Ovary (tissue), 9 donors: ENCODE measurements around the gene SPATA2. TPM values are rescaled to one million over a fixed set of nuclear protein-coding genes. Genes with fewer than 3 reads are reported as not detected.

Experiments
- DNase-seq, 5 donors: peaks; one replicate each; pipeline ENCODE4 v3.0.0-alpha.2; 2019 to 2020
- H3K27ac ChIP-seq, 2 donors: fragments of 200-600 bp; one replicate each; pipeline versions ENCODE4 v1.5.1 to v1.8.0; 2019 to 2022
- H3K27me3 ChIP-seq: fragments of 200-600 bp; one replicate; pipeline ENCODE4 v1.8.0; 2022
- H3K36me3 ChIP-seq: fragments of 200-600 bp; sonication (generic); one replicate; pipeline ENCODE4 v1.5.1; 2019
- H3K4me1 ChIP-seq: one replicate; pipeline ENCODE4 v1.8.1; 2013; ENCODE audit warnings: mild to moderate bottlenecking, moderate library complexity; ENCODE audit not compliant: insufficient read depth
- H3K4me3 ChIP-seq: fragments of 200-600 bp; sonication (generic); one replicate; pipeline ENCODE4 v1.5.1; 2017
- H3K9me3 ChIP-seq, 2 donors: fragments of 200-600 bp in 1 of 2; sonication (generic) in 1 of 2; one replicate each; pipeline versions ENCODE4 v1.5.1 to v1.8.1; 2013 to 2019; ENCODE audit warnings: mild to moderate bottlenecking in 1 of 2, moderate library complexity in 1 of 2
- CTCF ChIP-seq, 3 donors: fragments of 450-650 bp in 2 of 3; fragments of 200-600 bp in 1 of 3; IDR thresholded peaks; one replicate each; pipeline versions ENCODE4 v1.5.1 to v1.8.0; 2016 to 2022; ENCODE audit warnings: antibody characterized with exemption in 3 of 3, mild to moderate bottlenecking in 1 of 3
- EP300 ChIP-seq: sonication (generic); formaldehyde crosslinking; IDR thresholded peaks from one replicate; pipeline ENCODE4 v1.6.1; 2017; ENCODE audit warnings: antibody characterized with exemption
- POLR2A ChIP-seq: fragments of 450-650 bp; IDR thresholded peaks from one replicate; pipeline ENCODE4 v1.6.1; 2017; ENCODE audit warnings: antibody characterized with exemption, mild to moderate bottlenecking, moderate library complexity
- WGBS, 3 donors: extraction: QIAGEN DNeasy Blood & Tissue Kit in 1 of 3; methylation state at CpG; one replicate each; pipeline versions ENCODE4 v1.1.5 to v1.1.7; 2013 to 2017; 5-methylcytosine and 5-hydroxymethylcytosine counted together
- intact Hi-C, 4 donors: fragments of 100-400 bp; cut with DNase I; formaldehyde crosslinking; loops; one replicate each; pipeline versions ENCODE4 v1.11.0 to v1.15.1; 2022 to 2023
- polyA plus RNA-seq, 2 donors: library from polyadenylated mRNA; stranded (reverse); fragments of 200-250 nt in 1 of 2; fragments of 350-450 nt in 1 of 2; fragmentation: Illumina TruSeq in 1 of 2; extraction: RNeasy Lipid Tissue Mini Kit (QIAGEN cat#74804) in 1 of 2; gene quantifications; one replicate each; pipeline ENCODE4 v1.2.3, GENCODE V29; 2013 to 2014
- total RNA-seq, 7 donors: library from RNA; depleted of rRNA in 2 of 7; stranded (reverse); fragments of >200 nt in 2 of 7; fragmentation: NEBNext Ultra II Directional in 3 of 7; extraction: Animal tissue kit (Norgen Biotek cat#: 25700) in 3 of 7; gene quantifications; one replicate each; pipeline versions ENCODE4 v1.1.0 to v1.2.4, GENCODE V29; 2016 to 2023
- donor health status: DM: no; HTN: no; CAD: no; lungs with moderate emphysema.
- donor health status: DM: no; HTN: no; CAD: no.
- donor health status: Bipolar disorder and iron deficiency.
- donor health status: DM: yes; HTN: yes; CAD: no.
- donor health status: DM: no; HTN: no; CAD: no.
- donor health status: DM: yes; HTN: yes; CAD: no.

The SPATA2 gene
- total and polyA plus RNA-seq, 9 donors = 2.3 to 9.8 (median 6.3) TPM

DNA sequence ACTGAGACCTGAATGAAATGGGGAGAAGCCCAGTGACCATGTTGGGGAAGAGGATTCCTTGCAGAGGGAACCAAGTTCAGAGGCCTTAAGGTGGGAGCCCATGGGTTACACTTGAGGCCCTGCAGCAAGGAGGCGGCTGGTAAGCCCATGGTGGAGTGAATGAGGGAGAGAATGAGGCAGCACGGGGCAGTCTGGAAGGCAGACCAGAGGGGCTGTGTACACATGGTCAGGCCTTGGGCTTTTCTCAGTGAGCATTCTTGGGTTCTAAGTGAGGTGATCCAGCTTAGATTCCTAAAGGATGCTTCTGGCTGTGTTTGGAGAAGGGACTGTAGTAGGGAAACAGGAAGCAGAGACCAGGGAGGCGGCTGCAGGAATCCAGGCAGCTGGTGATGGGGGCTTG is 39.8 kb upstream of the SPATA2 start:
- WGBS, 3 donors = 87 to 91% (median 89%) methylated on average over 3 of the region's 3 CpGs
- Histone ChIP-seq H3K4me1 (no peaks in the 10 kb centered on the region), H3K4me3 (no peak overlapping the region), H3K9me3 (no peaks in the 10 kb centered on the region), H3K36me3 (no peaks in the 10 kb centered on the region), H3K27me3 (no peaks in the 10 kb centered on the region), H3K27ac (no peak overlapping the region)
- intact Hi-C loops = no loop called here
- DNase-seq = no peak
- TF ChIP-seq CTCF (IDR thresholded peaks at IDR 0.05) (no peak), POLR2A (no peak), EP300 (no peak)

DNA sequence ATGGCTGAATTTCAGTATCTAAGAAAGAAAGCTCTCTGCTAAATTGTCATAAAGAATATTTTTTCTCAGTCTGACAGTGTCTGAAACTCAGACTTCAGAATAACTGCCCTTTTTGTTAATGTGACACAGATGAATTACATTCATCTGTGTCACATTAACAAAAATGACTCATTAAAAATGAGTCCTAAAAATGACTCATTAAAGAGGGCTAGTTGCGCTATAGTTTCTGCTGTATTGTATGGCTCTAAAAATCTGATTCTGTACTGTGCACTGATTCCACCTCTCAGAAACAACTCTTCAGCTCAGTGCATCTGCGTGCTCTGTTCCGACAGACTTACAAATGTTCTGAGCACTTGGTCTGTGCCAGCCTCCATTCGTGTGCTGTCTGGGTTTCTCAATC is 35.8 kb upstream of the SPATA2 start:
- DNase-seq = no peak
- 84 to 90% (median 90%) methylated on average over 4 of the region's 4 CpGs for WGBS, 3 donors
- Histone ChIP-seq H3K36me3 (no peaks in the 10 kb centered on the region), H3K4me1 (no peaks in the 10 kb centered on the region), H3K9me3 (no peaks in the 10 kb centered on the region), H3K4me3 (no peak overlapping the region), H3K27ac (no peak overlapping the region), H3K27me3 (no peaks in the 10 kb centered on the region)
- intact Hi-C loops = no loop called here
- TF ChIP-seq POLR2A (no peak), CTCF (IDR thresholded peaks at IDR 0.05) (no peak), EP300 (no peak)

- H3K4me1 ChIP-seq = no peaks in the 10 kb centered on the region
- intact Hi-C loops = no loop called here
- no peaks in the 10 kb centered on the region for H3K36me3 ChIP-seq
- no peak for DNase-seq
- H3K27ac ChIP-seq = no peak overlapping the region
- no peak for TF ChIP-seq EP300
- whole genome bisulfite sequencing, 3 donors = 90 to 91% (median 91%) methylated on average over 11 of the region's 11 CpGs
- H3K4me3 ChIP-seq = no peak overlapping the region
- no peaks in the 10 kb centered on the region for H3K27me3 ChIP-seq
- no peaks in the 10 kb centered on the region for H3K9me3 ChIP-seq
Observed at GRCh38 chr20:49948809-49949507, 33.6 kb upstream of the SPATA2 start.

GRCh38 chr20:49948178-49948577 is 32.8 kb upstream of the SPATA2 start:
- intact Hi-C loops = no loop called here
- 83 to 93% (median 89%) methylated on average over 3 of the region's 3 CpGs for WGBS, 3 donors
- DNase-seq = no peak
- Histone ChIP-seq H3K4me3 (no peak overlapping the region), H3K4me1 (no peaks in the 10 kb centered on the region), H3K27me3 (no peaks in the 10 kb centered on the region), H3K27ac (no peak overlapping the region), H3K9me3 (no peaks in the 10 kb centered on the region), H3K36me3 (no peaks in the 10 kb centered on the region)
- TF ChIP-seq EP300 = no peak
- TF ChIP-seq POLR2A = no peak
- TF ChIP-seq CTCF (IDR thresholded peaks at IDR 0.05) = no peak

- intact Hi-C loops = no loop called here
- no peak overlapping the region for H3K27ac ChIP-seq
- no peak for TF ChIP-seq CTCF (IDR thresholded peaks at IDR 0.05)
- no peak for TF ChIP-seq EP300
- no peak for TF ChIP-seq POLR2A
- no peaks in the 10 kb centered on the region for H3K9me3 ChIP-seq
- no peaks in the 10 kb centered on the region for H3K4me1 ChIP-seq
- no peaks in the 10 kb centered on the region for H3K36me3 ChIP-seq
- no peak for DNase-seq
- no peaks in the 10 kb centered on the region for H3K27me3 ChIP-seq
- no peak overlapping the region for H3K4me3 ChIP-seq
- 85 to 94% (median 92%) methylated on average over 10 of the region's 10 CpGs for WGBS, 3 donors
Observed at GRCh38 chr20:49945701-49946477, 30.6 kb upstream of the SPATA2 start.
